HG03045 (cell line): ENCODE results near the gene EPOP.

ENCODE experiments used
- ATAC-seq: cut with Tn5 transposase; IDR thresholded peaks from one replicate; pipeline ENCODE4 v1.9.1; 2021; ENCODE audit warnings: mild to moderate bottlenecking, moderate library complexity; ENCODE audit not compliant: unreplicated experiment

Gene EPOP

DNA sequence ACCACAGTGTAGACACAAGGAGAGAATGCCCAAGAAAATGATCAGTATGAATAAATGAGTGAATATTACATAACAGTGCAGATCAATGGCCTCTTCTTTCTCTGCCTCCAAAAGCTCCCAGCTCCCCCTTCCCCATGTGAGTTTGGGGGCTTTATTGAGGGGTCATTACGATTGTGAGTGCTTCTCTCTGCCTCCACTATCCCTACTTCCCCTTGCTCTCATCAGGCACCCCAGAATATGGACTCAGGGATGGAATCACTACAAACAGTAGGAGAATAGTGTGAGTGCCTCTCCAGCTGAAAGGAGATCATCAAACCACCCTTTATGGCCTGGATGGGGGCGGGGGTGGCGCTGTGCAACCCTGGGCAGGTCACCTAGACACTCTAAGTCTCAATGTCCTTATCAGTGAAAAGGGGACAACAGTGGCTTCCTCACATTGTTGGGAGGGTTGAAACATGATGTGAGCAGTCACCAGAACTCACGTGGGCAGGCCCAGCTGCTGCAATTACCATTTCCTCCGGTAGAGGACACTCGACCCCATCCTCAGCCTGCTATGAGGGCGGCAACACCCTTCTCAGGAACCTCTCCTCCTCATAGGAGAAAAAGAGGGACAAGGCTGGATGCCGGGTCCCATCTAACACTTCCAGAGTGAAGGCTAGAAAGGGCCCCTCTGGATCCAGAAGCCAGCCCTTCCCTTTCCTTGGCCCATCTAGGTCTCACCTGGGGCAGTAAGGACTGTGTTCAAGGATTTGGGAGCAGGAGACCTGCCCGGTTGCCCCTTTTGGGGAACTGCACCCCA, 2.1 kb upstream of the EPOP start:
- ATAC-seq, result no peak

DNA sequence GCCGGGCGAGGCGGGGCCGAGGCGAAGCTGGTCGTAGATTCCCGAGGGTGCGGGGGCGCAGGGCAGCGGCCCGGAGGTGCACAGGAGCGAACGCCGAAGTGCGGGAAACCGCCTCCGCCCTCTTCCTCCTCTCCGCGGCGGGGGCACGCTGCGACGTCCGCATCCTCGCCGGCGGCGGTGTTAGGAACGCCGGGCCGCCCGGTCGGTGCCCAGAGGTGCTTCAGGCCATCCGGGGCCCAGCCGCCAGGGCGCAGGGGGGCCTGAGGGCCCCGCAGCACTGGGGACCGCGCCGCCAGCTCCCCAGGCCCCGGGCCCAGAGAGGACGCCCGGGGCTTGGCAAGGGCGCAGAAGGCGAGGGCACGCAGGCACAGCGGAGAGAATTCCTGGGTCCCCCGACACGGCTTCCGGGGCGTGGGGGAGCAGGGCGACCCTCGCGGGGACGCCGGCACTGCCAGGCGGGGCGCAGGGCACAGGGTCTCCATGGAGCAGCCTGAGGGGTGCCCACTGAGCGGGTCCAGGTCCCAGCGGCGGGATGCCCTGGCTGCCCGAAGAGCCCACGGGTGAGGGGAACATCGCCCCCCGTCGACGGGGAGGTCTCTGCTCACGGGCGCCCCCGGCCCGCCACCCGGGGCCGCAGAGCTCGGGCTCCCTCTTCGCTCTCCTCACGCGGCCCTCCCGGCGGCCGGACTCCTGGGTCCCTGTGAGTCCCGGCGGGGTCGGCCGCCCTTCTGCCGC, 576 bp downstream of the EPOP start:
- ATAC-seq, result peak; percentile 17

GRCh38 chr17:38673707-38674013, 1.1 kb downstream of the EPOP start:
- peak; percentile 8 for ATAC-seq

DNA sequence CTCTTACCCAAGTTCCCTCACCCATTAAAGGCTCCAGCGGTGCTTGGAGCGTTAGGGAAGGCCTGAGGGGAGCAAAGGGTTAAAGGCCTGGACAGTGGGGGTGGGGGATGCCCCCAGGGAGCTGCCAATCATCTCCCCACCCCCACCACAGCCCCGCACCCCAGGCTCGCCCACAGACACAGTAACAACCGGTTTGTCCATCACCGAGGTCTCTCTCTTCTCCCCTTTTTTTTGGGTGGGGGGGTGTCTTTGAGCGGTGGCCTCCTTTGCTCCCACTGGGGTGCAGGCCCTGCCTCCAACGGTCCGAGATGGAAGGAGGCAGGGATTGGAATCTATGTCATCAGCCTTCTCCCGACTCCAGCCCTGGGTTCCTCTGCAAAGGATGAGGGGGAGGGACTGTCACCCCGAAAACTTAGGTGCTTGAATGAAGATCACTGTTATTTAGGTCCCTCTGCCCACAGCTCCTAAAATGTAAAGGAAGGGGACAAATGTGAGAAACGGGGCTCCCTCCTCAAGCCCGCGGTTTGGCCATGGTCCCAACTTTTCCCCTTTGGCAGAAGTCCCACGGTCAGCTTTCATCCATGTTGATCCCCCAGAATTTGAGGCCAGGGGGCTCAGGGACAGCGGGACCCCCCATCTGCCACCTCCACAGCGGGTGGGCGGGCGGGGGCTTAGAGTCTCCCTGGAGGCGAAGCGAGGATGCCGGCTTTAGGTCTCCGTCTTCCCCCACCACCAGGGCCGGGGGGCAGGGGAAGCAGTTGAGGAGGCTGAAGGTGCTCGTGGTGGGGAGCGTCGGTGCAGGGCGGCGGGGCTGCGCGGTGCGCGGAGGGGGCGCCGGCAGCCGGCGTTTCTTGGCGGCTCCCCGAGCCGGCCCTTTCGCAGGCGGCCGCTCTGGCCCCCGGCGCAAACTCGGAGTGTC, 1.7 kb downstream of the EPOP start:
- no peak for ATAC-seq

- no peak for ATAC-seq
These were observed 2.6 kb downstream of the EPOP start for GRCh38 chr17:38671939-38672720.

GRCh38 chr17:38669520-38669919, 5.2 kb downstream of the EPOP start:
- ATAC-seq, result no peak

- ATAC-seq, result no peak
These were observed 7.0 kb downstream of the EPOP start for GRCh38 chr17:38667787-38668122.

DNA sequence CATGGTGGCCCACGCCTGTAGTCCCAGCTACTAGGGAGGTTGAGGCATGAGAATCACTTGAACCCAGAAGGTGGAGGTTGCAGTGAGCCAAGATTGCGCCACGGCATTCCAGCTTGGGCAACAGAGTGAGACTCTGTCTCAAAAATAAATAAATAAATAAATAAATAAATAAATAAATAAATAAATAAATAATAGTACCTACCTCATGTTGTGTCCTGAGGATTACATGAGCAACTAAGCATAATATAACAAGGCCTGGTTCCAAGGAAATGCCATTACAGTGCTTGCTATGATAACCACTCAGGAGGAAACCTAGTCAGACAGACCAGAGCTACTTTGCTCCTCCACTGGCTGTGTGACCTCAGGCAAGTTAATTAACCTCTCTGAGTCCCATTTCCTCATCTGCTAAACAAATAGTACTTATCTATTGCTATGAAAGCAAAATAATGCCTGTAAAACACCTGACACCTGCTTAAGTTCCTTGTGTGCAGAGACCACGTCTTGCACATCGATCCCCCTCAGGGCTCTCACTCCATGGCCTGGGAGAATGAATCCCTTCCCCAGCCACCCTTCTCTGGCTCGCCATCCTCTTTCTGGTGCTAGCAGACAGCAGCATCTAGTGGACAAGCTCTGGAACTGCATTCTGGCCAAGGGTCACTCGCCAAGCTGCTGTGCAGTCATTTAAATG, 7.5 kb downstream of the EPOP start:
- ATAC-seq, result no peak

DNA sequence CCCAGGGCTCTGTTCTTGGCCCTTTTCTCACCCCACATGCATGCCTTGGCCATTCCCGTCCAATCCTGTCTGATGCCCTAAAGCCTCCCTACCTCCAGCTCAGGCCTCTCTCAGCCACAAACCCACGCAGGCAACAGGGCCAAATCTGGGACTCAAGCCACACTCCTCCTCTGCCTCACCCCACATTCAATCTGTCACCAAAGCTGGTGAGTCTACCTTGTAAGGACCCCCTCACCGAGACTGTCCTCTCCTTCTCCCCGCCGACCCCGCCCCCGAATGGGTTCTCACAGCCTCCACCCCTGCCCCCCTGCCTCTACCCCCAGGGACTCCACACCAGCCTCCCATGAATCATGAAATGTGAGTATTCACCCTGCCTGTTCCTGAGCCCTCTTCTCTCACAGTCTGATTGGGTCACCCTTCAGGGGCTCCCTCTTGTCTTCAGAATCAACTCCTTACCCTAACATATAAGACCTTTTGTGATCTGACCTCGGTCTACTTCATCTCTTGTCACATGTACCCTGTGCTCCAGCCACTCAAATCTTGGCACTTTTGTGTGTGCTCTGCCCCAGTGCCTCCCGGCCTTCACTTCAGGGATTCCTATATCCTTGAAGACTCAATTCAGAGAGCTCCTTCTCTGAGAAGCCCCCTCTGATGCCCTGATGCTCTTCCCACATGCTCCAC, 10.7 kb downstream of the EPOP start:
- no peak for ATAC-seq

DNA sequence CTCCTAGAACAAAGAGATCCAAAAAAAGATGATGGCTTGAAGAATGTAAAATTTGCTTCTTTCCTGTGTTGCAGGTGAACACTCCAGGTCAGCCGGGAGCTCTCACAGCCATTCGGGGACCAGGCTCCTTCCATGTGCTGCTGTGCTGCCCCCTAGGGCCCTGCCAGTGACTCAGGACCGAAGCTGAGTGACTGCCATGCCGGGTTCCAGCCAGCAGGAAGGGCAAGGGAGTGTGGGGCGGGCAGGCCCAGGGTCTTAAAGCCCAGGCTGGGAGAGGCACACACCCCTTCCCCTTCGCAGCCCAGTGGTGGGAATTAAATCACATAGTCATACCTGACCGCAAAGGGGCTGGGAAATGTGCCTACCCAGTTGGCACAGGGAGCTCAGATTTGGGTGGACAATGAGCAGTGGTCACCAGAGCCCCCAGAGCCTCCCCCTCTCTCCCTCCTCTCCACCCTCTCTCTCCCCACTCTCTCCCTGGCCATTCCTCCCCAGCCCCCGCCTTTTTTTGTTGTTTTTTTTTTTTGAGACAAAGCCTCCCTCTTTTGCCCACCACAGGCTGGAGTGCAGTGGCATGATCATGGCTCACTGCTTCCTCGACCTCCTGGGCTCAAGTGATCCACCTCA, 11.5 kb downstream of the EPOP start:
- ATAC-seq, result no peak

DNA sequence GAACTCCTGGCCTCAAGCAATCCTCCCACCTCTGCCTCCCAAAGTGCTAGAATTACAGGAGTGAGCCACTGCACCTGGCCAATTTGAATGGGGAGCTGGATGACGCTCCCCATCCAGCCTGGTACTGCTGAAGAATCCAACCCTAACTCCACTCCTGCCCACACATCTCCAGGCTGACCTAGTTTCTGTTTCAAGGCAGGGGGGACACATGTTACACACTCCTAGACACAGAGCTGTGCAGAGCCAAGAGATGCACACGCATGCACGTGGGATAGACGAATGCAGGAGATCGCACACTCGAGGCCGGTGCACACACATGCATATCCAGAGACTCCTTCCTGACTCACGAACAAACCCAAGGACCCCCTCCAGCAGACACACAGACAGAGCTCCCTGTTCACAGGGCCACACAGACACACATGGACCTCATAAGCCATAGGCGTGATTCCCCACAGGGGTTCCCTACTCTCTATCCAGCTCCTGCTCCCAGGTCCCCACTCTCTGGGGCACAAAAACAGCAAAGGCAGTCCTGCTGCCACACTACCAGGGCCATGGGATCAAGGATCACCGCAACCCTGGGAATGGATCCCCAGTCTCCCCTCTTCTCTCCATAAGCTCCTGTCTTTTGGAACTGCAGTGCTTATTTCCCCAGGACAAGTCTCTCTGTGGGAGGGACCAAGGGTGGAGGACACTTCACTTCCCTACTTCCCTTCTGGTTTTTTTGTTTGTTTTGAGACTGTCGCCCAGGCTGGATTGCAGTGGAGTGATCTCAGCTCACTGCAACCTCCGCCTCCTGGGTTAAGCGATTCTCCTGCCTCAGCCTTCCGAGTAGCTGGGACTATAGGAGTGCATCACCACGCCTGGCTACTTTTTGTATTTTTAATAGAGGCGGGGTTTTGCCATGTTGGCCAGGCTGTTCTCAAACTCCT, 14.4 kb downstream of the EPOP start:
- no peak for ATAC-seq

GRCh38 chr17:38659415-38659814, 15.3 kb downstream of the EPOP start:
- ATAC-seq, result no peak

GRCh38 chr17:38658741-38659345, 15.9 kb downstream of the EPOP start:
- no peak for ATAC-seq

DNA sequence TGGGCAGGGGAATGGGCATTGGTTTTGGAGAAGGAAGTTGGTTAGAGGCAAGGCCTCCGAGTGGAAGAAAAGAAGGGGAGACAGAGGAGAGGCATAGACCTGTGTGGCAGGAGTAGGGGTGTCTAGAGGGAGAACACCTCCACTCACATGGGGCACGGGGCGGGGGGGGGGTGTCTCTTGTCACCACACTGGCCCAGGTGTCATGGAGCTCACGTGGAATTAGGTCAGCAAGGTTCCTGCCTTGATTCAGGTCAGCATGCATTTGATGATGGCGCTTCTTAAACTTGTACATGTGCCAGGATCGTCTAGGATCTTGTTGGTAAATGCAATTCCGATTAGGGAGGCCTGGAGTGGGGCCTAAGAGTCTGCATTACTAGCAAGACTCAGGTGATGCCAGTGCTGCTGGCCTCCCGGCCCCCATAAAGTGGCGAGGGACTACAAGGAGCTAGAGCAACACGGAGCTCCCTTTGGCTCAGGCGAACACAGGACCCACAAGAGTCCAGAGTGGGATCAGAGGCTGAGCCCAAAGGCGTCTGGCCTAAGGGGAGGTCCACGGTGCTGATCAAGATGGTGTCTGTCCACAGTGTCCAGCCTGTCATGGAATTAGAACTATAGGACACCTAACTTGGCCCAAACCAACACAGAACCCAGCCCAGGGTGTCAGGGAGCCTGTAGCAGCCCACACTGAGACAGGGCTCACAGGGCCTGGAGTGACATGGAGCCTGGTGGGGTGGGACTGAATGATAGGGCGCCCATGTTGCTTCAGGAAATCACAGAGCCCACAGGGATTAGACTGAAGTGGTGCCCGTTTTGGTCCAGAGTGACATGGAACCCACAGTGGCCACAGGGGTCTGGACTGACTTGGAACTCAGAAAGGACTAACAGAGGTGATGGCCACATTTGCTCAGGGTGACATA, 16.7 kb downstream of the EPOP start:
- no peak for ATAC-seq

DNA sequence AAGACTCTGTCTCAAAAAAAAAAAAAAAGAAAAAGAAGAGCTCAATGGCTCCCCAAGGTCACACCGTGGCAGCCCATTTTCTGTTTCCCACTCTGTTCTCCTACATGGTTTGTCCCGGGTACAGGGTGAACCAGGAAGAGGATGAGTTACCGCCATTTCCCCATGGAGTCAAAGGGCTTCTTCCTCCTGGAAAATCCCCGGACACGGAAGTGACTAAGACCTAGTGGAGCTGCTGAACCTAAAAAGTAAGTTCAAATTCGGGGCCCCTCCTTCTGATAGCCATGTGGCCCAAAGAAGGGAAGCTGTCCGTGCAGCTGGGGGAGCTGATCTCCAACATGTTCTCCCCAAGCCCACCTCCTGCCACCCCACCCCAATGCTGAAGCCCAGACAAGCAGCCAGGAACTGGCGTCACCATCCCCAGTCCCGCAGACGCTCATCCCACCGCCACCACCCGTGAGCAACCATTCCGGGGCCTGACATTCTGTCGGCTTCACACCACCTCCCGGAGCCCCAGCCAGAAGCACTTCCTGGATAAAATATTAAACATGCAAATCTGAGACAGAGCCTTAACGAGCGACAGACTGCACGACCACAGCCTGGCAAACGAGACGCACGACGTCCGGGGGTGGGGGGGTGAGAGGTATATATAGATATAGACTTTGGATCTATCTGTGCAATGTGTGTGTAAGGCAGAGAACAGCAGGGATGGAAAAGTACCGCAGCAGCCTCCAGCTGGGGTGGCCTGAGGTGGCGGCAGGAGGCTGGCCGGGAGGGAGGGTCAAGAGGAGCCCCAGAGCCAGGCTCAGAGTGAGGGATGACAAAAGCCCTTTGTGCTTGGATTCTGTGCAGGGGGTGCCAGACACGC, 17.6 kb downstream of the EPOP start:
- no peak for ATAC-seq
